Measurements from ENCODE around the gene DRC1.

DRC1 gene

DNA sequence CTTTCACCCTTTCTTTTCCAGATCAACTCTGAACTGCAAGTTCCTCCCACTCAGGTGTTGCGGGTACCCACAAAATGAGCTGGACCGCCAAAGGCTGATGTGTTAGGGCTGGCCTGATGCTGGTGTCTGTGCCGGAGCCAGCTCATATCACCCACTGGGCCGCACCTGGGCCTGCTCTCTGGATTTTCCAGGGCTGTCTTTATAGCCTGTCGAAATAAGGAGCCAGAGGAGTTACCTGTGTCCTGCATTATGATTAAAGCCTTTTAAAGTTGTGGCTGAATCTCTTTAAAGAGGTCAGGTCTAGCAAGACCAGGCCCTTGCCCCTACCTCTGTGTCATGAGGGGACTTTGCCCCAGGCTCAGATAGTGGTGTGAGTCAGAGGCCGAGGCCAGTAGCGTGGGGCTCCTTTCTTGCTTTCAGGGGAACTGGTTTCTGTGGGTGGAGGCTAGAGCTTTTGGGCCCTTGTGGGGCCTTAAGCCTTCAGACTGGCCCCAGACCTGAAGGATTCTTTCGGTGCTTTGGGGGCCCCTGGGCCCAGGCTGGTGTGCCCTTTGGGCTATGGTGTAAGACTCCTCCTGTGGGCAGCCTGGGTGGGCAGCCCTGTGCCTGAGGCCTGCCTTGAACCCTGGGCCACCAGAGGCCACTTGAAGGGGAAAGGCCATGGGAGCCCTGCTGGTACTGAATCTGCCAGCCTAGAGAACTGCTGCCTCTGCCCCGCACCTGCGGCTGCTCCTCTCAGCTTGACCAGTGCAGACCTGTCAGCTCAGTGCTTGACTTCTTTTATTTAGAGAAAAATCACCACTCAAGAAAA is 54.9 kb downstream of the DRC1 start:
- no peak for TF ChIP-seq Cebpa-rat (IDR thresholded peaks at IDR 0.05)
- peak overlapping the region; percentile 73 to 88 (median 81) for H3K4me2 ChIP-seq
- H3K4me3 ChIP-seq, result no peak overlapping the region
- H3K4me1 ChIP-seq, result peaks cover 26 to 54% (median 32%) of the 10 kb centered on the region in 10 experiments
- peak overlapping the region in 6 of 11 experiments; percentile 1 to 64 (median 39); a peak in 6 of 22 replicates for H3K27ac ChIP-seq
- H4K20me1 ChIP-seq, result no peaks in the 10 kb centered on the region; a peak in 1 of 22 replicates
- H3K9ac ChIP-seq, result peak overlapping the region in 4 of 11 experiments; percentile 17 to 62 (median 22); a peak in 5 of 22 replicates
- H3K9me3 ChIP-seq (replicated peaks in 1 of 11), result no peaks in the 10 kb centered on the region
- no peaks in the 10 kb centered on the region for H3K27me3 ChIP-seq
- H3K36me3 ChIP-seq, result no peaks in the 10 kb centered on the region

DNA sequence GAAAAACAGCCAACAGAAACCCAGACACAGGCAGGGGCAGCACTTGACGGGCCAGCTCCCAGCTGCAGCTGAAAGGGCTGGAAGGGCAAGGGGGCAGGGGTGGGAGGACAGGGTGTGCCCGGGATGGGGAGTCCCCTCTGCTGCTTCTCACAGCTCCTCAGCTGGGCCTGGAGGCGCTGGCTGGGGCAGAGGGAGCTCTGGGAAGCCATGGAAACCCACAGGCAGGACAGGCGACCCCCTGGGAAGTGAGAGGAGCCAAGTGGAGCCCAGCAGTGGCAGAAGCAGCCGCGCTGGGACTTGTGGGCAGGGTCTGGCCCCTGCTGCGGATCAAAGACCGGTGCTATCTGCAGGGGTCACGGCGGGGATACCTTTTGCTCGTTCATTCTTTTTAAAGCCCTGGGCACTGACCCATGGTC is 55.5 kb downstream of the DRC1 start:
- H4K20me1 ChIP-seq, result no peaks in the 10 kb centered on the region; a peak in 1 of 22 replicates
- no peak overlapping the region; a peak in 1 of 22 replicates for H3K9ac ChIP-seq
- H3K9me3 ChIP-seq (replicated peaks in 1 of 11), result no peaks in the 10 kb centered on the region
- no peak overlapping the region for H3K4me3 ChIP-seq
- peaks cover 24 to 50% (median 30%) of the 10 kb centered on the region in 10 experiments for H3K4me1 ChIP-seq
- no peaks in the 10 kb centered on the region for H3K36me3 ChIP-seq
- H3K27ac ChIP-seq, result 0 out of 22 replicates have a peak overlapping the region, but pooled peaks of 1 of the 11 experiments have one; percentile 64
- H3K4me2 ChIP-seq, result peak overlapping the region in 7 of 11 experiments; percentile 74 to 88 (median 86); a peak in 10 of 22 replicates
- no peaks in the 10 kb centered on the region for H3K27me3 ChIP-seq
- TF ChIP-seq Cebpa-rat (IDR thresholded peaks at IDR 0.05), result no peak

DNA sequence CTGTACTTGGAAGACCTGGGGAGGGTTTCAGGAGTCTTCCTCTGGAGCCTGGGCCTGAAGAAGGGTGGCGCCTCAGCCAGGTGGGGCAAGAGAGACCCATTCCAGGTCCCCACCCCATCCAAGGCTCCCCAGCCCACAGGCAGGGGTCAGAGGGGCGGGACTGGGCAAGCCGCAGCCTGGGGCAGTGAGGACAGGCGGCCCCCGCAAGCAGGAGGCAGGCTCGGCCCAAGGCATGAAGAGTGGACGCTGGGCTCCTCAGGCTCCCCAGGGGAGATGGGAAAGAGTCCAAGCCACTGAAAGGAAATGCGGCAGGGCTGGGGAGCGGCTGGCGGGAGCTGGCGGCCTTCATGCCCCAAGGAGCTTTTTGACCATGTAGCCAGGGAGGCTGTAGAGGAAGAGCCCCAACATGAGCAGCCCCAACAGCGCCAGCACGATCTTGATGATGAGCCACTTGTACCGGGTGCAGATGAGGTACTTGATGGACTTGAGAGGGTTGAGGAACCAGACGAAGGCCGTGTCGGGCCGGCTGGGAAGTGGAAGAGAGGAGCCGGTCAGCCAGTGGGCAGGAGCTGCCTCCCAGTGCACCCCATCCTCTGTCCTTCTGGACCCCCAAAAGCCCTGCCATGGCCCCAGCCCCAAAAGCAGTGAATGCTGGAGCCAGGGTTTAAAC is 56.1 kb downstream of the DRC1 start:
- no peak overlapping the region for H3K4me3 ChIP-seq
- no peak overlapping the region for H3K27ac ChIP-seq
- peak overlapping the region in 3 of 11 experiments; percentile 74 to 87 (median 87); a peak in 2 of 22 replicates for H3K4me2 ChIP-seq
- no peaks in the 10 kb centered on the region for H3K9me3 ChIP-seq (replicated peaks in 1 of 11)
- no peaks in the 10 kb centered on the region for H3K27me3 ChIP-seq
- no peak for TF ChIP-seq Cebpa-rat (IDR thresholded peaks at IDR 0.05)
- peaks cover 24 to 55% (median 32%) of the 10 kb centered on the region in 10 experiments for H3K4me1 ChIP-seq
- H4K20me1 ChIP-seq, result no peaks in the 10 kb centered on the region; a peak in 1 of 22 replicates
- H3K36me3 ChIP-seq, result no peaks in the 10 kb centered on the region
- no peak overlapping the region; a peak in 1 of 22 replicates for H3K9ac ChIP-seq

- H4K20me1 ChIP-seq, result no peaks in the 10 kb centered on the region; a peak in 1 of 22 replicates
- H3K27me3 ChIP-seq, result no peaks in the 10 kb centered on the region
- H3K36me3 ChIP-seq, result no peaks in the 10 kb centered on the region
- H3K4me2 ChIP-seq, result 0 out of 22 replicates have a peak overlapping the region, but pooled peaks of 1 of the 11 experiments have one; percentile 5
- H3K4me3 ChIP-seq, result no peak overlapping the region
- H3K27ac ChIP-seq, result no peak overlapping the region
- no peak for TF ChIP-seq Cebpa-rat (IDR thresholded peaks at IDR 0.05)
- H3K9me3 ChIP-seq (replicated peaks in 1 of 11), result no peaks in the 10 kb centered on the region
- no peak overlapping the region for H3K9ac ChIP-seq
- peaks cover 24 to 57% (median 32%) of the 10 kb centered on the region in 10 experiments for H3K4me1 ChIP-seq
Observed at GRCh38 chr2:26458365-26459042, 56.8 kb downstream of the DRC1 start.

GRCh38 chr2:26459991-26460612 is 58.4 kb downstream of the DRC1 start:
- H3K4me1 ChIP-seq, result peaks cover 25 to 64% (median 35%) of the 10 kb centered on the region in 10 experiments
- no peak overlapping the region for H3K9ac ChIP-seq
- H3K27ac ChIP-seq, result no peak overlapping the region
- TF ChIP-seq Cebpa-rat (IDR thresholded peaks at IDR 0.05), result no peak
- no peaks in the 10 kb centered on the region; a peak in 1 of 22 replicates for H4K20me1 ChIP-seq
- H3K9me3 ChIP-seq (replicated peaks in 1 of 11), result no peaks in the 10 kb centered on the region
- H3K4me2 ChIP-seq, result no peak overlapping the region
- H3K27me3 ChIP-seq, result no peaks in the 10 kb centered on the region
- no peaks in the 10 kb centered on the region for H3K36me3 ChIP-seq
- no peak overlapping the region for H3K4me3 ChIP-seq

DNA sequence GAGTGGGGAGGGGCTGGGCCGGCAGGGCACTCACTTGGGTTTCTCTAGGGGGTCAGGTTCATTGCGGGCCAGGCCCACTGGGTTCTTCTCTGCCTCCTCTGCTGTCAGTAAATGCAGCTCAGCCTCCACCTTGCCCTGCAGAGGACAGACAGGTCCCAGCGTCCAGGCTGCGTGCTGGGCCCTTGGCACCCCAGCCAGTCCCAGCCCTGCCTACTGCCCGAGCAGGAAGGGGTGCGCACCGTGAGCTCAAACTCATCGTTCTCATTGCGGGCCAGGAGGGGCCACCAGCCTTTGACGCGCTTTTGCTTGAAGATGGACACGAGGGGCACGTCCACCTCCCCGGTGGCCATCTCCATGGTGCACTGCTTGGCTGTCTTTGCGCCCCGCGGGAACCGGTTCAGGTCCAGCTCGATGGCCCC is 58.9 kb downstream of the DRC1 start:
- no peak overlapping the region for H3K4me2 ChIP-seq
- no peaks in the 10 kb centered on the region; a peak in 1 of 22 replicates for H4K20me1 ChIP-seq
- H3K9ac ChIP-seq, result no peak overlapping the region
- H3K27me3 ChIP-seq, result no peaks in the 10 kb centered on the region
- H3K9me3 ChIP-seq (replicated peaks in 1 of 11), result no peaks in the 10 kb centered on the region
- no peak overlapping the region for H3K27ac ChIP-seq
- no peaks in the 10 kb centered on the region for H3K36me3 ChIP-seq
- no peak overlapping the region for H3K4me3 ChIP-seq
- TF ChIP-seq Cebpa-rat (IDR thresholded peaks at IDR 0.05), result no peak
- H3K4me1 ChIP-seq, result peaks cover 20 to 63% (median 30%) of the 10 kb centered on the region in 10 experiments

- Histone ChIP-seq H3K36me3 (no peaks in the 10 kb centered on the region), H3K4me1 (peaks cover 10 to 53% (median 20%) of the 10 kb centered on the region in 10 experiments), H3K9ac (no peak overlapping the region), H3K27me3 (no peaks in the 10 kb centered on the region), H3K27ac (no peak overlapping the region), H4K20me1 (no peaks in the 10 kb centered on the region; a peak in 1 of 22 replicates), H3K4me3 (no peak overlapping the region), H3K9me3 (replicated peaks in 1 of 11) (no peaks in the 10 kb centered on the region), H3K4me2 (no peak overlapping the region)
- no peak for TF ChIP-seq Cebpa-rat (IDR thresholded peaks at IDR 0.05)
Observed at GRCh38 chr2:26461601-26462023, 59.9 kb downstream of the DRC1 start.

- Histone ChIP-seq H3K27ac (no peak overlapping the region), H4K20me1 (no peaks in the 10 kb centered on the region; a peak in 1 of 22 replicates), H3K36me3 (no peaks in the 10 kb centered on the region), H3K27me3 (no peaks in the 10 kb centered on the region), H3K4me2 (no peak overlapping the region), H3K4me1 (peaks cover 5 to 48% (median 15%) of the 10 kb centered on the region in 10 experiments), H3K9ac (no peak overlapping the region), H3K4me3 (no peak overlapping the region), H3K9me3 (replicated peaks in 1 of 11) (no peaks in the 10 kb centered on the region)
- TF ChIP-seq Cebpa-rat (IDR thresholded peaks at IDR 0.05), result no peak
Observed at GRCh38 chr2:26462100-26462499, 60.4 kb downstream of the DRC1 start.

All from BLaER1 treated with 17β-estradiol and CSF1 and Interleukin-3, amounts not matched to agents 10 nM and 100 nM (cell line).